Stomach (tissue), 4 donors: ENCODE measurements around the gene CST11.

Source experiments
- EP300 ChIP-seq: sonication (generic); formaldehyde crosslinking; IDR thresholded peaks from one replicate; pipeline ENCODE4 v1.6.1; 2017; ENCODE audit warnings: antibody characterized with exemption
- POLR2A ChIP-seq, 4 donors: fragments of 450-650 bp; IDR thresholded peaks; one replicate each; pipeline ENCODE4 v1.6.1; 2016; ENCODE audit warnings: antibody characterized with exemption in 4 of 4, control low read depth in 2 of 4, mild to moderate bottlenecking in 1 of 4, moderate library complexity in 1 of 4
- POLR2AphosphoS5 ChIP-seq, 3 donors: sonication (generic); formaldehyde crosslinking; IDR thresholded peaks; one replicate each; pipeline ENCODE4 v1.6.1; 2016; ENCODE audit warnings: antibody characterized with exemption in 3 of 3
- TF ChIP-seq, protein P1 (sequence below), 7 experiments: fragments of 450-650 bp in 4 of 7; fragments of 200-600 bp in 3 of 7; sonication (generic) in 3 of 7; IDR thresholded peaks; one replicate each; pipeline ENCODE4 v1.5.1; 2016 to 2019; ENCODE audit warnings: antibody characterized with exemption in 7 of 7, control low read depth in 2 of 7, mild to moderate bottlenecking in 1 of 7

- TF ChIP-seq, protein P1, sequence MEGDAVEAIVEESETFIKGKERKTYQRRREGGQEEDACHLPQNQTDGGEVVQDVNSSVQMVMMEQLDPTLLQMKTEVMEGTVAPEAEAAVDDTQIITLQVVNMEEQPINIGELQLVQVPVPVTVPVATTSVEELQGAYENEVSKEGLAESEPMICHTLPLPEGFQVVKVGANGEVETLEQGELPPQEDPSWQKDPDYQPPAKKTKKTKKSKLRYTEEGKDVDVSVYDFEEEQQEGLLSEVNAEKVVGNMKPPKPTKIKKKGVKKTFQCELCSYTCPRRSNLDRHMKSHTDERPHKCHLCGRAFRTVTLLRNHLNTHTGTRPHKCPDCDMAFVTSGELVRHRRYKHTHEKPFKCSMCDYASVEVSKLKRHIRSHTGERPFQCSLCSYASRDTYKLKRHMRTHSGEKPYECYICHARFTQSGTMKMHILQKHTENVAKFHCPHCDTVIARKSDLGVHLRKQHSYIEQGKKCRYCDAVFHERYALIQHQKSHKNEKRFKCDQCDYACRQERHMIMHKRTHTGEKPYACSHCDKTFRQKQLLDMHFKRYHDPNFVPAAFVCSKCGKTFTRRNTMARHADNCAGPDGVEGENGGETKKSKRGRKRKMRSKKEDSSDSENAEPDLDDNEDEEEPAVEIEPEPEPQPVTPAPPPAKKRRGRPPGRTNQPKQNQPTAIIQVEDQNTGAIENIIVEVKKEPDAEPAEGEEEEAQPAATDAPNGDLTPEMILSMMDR (IDR thresholded peaks at IDR 0.05), result no peak
- TF ChIP-seq EP300 (no peak), POLR2A (IDR thresholded peaks at IDR 0.05) (no peak), POLR2AphosphoS5 (IDR thresholded peaks at IDR 0.05) (no peak)
Observed at GRCh38 chr20:23455639-23456038, 3.0 kb upstream of the CST11 start.
